ENCODE data around the gene GPRIN3.

The GPRIN3 gene

GRCh38 chr4:89196056-89196674 lies 111.4 kb downstream of the GPRIN3 start:
- TF ChIP-seq, protein P1, sequence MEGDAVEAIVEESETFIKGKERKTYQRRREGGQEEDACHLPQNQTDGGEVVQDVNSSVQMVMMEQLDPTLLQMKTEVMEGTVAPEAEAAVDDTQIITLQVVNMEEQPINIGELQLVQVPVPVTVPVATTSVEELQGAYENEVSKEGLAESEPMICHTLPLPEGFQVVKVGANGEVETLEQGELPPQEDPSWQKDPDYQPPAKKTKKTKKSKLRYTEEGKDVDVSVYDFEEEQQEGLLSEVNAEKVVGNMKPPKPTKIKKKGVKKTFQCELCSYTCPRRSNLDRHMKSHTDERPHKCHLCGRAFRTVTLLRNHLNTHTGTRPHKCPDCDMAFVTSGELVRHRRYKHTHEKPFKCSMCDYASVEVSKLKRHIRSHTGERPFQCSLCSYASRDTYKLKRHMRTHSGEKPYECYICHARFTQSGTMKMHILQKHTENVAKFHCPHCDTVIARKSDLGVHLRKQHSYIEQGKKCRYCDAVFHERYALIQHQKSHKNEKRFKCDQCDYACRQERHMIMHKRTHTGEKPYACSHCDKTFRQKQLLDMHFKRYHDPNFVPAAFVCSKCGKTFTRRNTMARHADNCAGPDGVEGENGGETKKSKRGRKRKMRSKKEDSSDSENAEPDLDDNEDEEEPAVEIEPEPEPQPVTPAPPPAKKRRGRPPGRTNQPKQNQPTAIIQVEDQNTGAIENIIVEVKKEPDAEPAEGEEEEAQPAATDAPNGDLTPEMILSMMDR (conservative IDR thresholded peaks at IDR 0.05; ENCODE audit: low read length), result no peak
- no peak overlapping the region for H3K4me3 ChIP-seq (ENCODE audit: low read length)
- DNase-seq (ENCODE audit: low read depth), result peak; percentile 51

DNA sequence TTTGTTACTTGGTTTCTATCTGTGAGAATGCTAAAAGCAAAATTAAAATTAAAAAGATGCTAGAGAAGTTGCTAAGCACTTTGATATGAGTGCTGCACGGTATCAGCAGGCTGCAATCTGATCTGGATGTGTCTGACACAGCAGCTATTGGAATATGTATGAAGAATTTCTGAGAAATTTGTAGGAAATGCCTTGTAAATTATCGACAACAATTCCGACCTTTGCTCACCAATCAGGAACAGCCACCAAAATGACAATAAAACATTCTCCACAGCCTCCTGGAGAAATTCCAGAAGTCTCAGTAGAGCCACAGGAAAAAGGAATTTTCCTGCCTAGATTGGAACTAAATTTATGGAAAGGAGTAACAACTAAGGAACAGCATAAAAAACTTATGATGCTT lies 113.8 kb downstream of the GPRIN3 start:
- TF ChIP-seq, protein P1 (conservative IDR thresholded peaks at IDR 0.05; ENCODE audit: low read length), result no peak
- no peak for DNase-seq (ENCODE audit: low read depth)

More for the DNA sequence above, 113.8 kb downstream of the GPRIN3 start:
- H3K4me3 ChIP-seq (ENCODE audit: low read length), result no peak overlapping the region

Measured in AG10803 (cell line).